Thyroid gland (tissue), 4 donors: ENCODE measurements around the gene PDCD11. TPM values are rescaled to one million over a fixed set of nuclear protein-coding genes. Genes with fewer than 3 reads are reported as not detected.
"Not testable (repeated sequence)": the region's sequence is repeated elsewhere in the genome, so short reads cannot be mapped to it uniquely, and the experiment has no call there.

Source experiments
- DNase-seq, 2 donors: peaks; one replicate each; pipeline ENCODE4 v3.0.0-alpha.2; 2019
- H3K27ac ChIP-seq, 3 donors: fragments of 200-600 bp; sonication (generic); 1 replicate in 2 of 3; 2 replicates in 1 of 3; pipeline ENCODE4 v1.5.1; 2016 to 2019; ENCODE audit warnings: mild to moderate bottlenecking in 1 of 3, moderate library complexity in 1 of 3
- H3K27me3 ChIP-seq: fragments of 200-600 bp; sonication (generic); one replicate; pipeline ENCODE4 v1.5.1; 2019
- H3K36me3 ChIP-seq, 2 donors: fragments of 200-600 bp; sonication (generic); one replicate each; pipeline ENCODE4 v1.5.1; 2016 to 2019
- H3K4me1 ChIP-seq, 2 donors: fragments of 200-600 bp; sonication (generic); one replicate each; pipeline ENCODE4 v1.5.1; 2017 to 2019
- H3K4me3 ChIP-seq, 3 donors: fragments of 200-600 bp; sonication (generic); replicated peaks in 1 of 3; 1 replicate in 2 of 3; 2 replicates in 1 of 3; pipeline ENCODE4 v1.5.1; 2016; ENCODE audit warnings: mild to moderate bottlenecking in 1 of 3
- H3K9me3 ChIP-seq: fragments of 200-600 bp; sonication (generic); one replicate; pipeline ENCODE4 v1.5.1; 2017
- CTCF ChIP-seq, 6 experiments: fragments of 200-600 bp in 3 of 6; fragments of 450-650 bp in 3 of 6; sonication (generic) in 3 of 6; IDR thresholded peaks; one replicate each; pipeline ENCODE4 v1.5.1; 2016 to 2019; ENCODE audit warnings: antibody characterized with exemption in 6 of 6, mild to moderate bottlenecking in 2 of 6, inconsistent platforms in 1 of 6, moderate library complexity in 1 of 6
- POLR2A ChIP-seq, 2 donors: fragments of 450-650 bp; IDR thresholded peaks; one replicate each; pipeline ENCODE4 v1.6.1; 2017; ENCODE audit warnings: antibody characterized with exemption in 2 of 2, mild to moderate bottlenecking in 2 of 2, moderate library complexity in 1 of 2
- WGBS, 2 donors: methylation state at CpG; one replicate each; pipeline ENCODE4 v1.1.5; 2017; 5-methylcytosine and 5-hydroxymethylcytosine counted together
- intact Hi-C: fragments of 100-400 bp; cut with DNase I; formaldehyde crosslinking; loops from one replicate; pipeline ENCODE4 v1.15.1; 2023
- total RNA-seq, 4 donors: library from RNA; depleted of rRNA; stranded (reverse); fragments of >200 nt; gene quantifications; one replicate each; pipeline ENCODE4 v1.2.3, GENCODE V29; 2016

Gene PDCD11
- total RNA-seq, 4 donors from 2014 or later: 15.6 to 20.9 (median 19.0) TPM

GRCh38 chr10:103479135-103479534 is 82.7 kb downstream of the PDCD11 start, which contains the start of gene CALHM3:
Gene CALHM3 (minus strand): TSS chr10:103479240. CDS start chr10:103479032, 208 bp downstream.
- intact Hi-C loops: no loop called here
- no peak within 1 kb of the TSS for H3K4me3 ChIP-seq
- no peaks in the 10 kb centered on the region for H3K36me3 ChIP-seq
- no peaks in the 10 kb centered on the region for H3K27me3 ChIP-seq
- no peak for DNase-seq
- H3K27ac ChIP-seq: no peak within 1 kb of the TSS
- H3K4me1 ChIP-seq: peaks cover 0 to 4% of the 10 kb centered on the region in 2 donors
- H3K9me3 ChIP-seq: no peaks in the 10 kb centered on the region
- 74 to 89% methylated on average over 6 of the region's 7 CpGs for WGBS, 2 donors
- no peak for TF ChIP-seq CTCF (IDR thresholded peaks at IDR 0.05)
- TF ChIP-seq POLR2A (IDR thresholded peaks at IDR 0.05): no peak

GRCh38 chr10:103480521-103480920 is 84.1 kb downstream of the PDCD11 start:
- H3K36me3 ChIP-seq: no peaks in the 10 kb centered on the region
- peaks cover 0 to 4% of the 10 kb centered on the region in 2 donors for H3K4me1 ChIP-seq
- no peak for DNase-seq
- TF ChIP-seq CTCF (IDR thresholded peaks at IDR 0.05) (no peak), POLR2A (IDR thresholded peaks at IDR 0.05) (no peak)
- H3K27ac ChIP-seq: no peak overlapping the region
- H3K27me3 ChIP-seq: no peaks in the 10 kb centered on the region
- H3K9me3 ChIP-seq: no peaks in the 10 kb centered on the region
- no peak overlapping the region for H3K4me3 ChIP-seq
- intact Hi-C loops: no loop called here
- 74 to 79% methylated on average over 5 of the region's 5 CpGs for WGBS, 2 donors

GRCh38 chr10:103481974-103482531 is 85.6 kb downstream of the PDCD11 start:
- DNase-seq: no peak

GRCh38 chr10:103486635-103487409 is 90.4 kb downstream of the PDCD11 start:
- H3K27ac ChIP-seq, H3K27me3 ChIP-seq, H3K9me3 ChIP-seq, DNase-seq, intact Hi-C loops, H3K36me3 ChIP-seq, H3K4me1 ChIP-seq, H3K4me3 ChIP-seq: not testable (repeated sequence)
- WGBS, 2 donors: 85 to 96% methylated on average over 7 to 8 of the region's 8 CpGs

More at GRCh38 chr10:103481974-103482531, 85.6 kb downstream of the PDCD11 start:
- Histone ChIP-seq H3K9me3 (no peaks in the 10 kb centered on the region), H3K4me3 (no peak overlapping the region), H3K36me3 (no peaks in the 10 kb centered on the region), H3K4me1 (peaks cover 0 to 4% of the 10 kb centered on the region in 2 donors), H3K27me3 (no peaks in the 10 kb centered on the region), H3K27ac (no peak overlapping the region)
- 60 to 62% methylated on average over 12 of the region's 12 CpGs for WGBS, 2 donors
- intact Hi-C loops: no loop called here
- TF ChIP-seq CTCF (IDR thresholded peaks at IDR 0.05): peak in 5 of 6 experiments; percentile 22 to 53 (median 45)
- TF ChIP-seq POLR2A (IDR thresholded peaks at IDR 0.05): no peak

- no peak overlapping the region for H3K27ac ChIP-seq
Observed at GRCh38 chr10:103487410-103487708, 90.9 kb downstream of the PDCD11 start.

More at GRCh38 chr10:103487410-103487708, 90.9 kb downstream of the PDCD11 start:
- intact Hi-C loops: no loop called here
- Histone ChIP-seq H3K9me3 (no peaks in the 10 kb centered on the region), H3K4me3 (no peak overlapping the region), H3K4me1 (no peaks in the 10 kb centered on the region), H3K36me3 (no peaks in the 10 kb centered on the region), H3K27me3 (no peaks in the 10 kb centered on the region)
- DNase-seq: no peak
- TF ChIP-seq POLR2A (IDR thresholded peaks at IDR 0.05) (no peak), CTCF (IDR thresholded peaks at IDR 0.05) (no peak)
- whole genome bisulfite sequencing, 2 donors: 89 to 91% methylated on average over 2 of the region's 2 CpGs
